GM23248 (cell line): ENCODE results near the gene OR8D2. TPM values are rescaled to one million over a fixed set of nuclear protein-coding genes. Genes with fewer than 3 reads are reported as not detected.

Experiments used
- polyA plus RNA-seq: library from polyadenylated mRNA; unstranded; fragments of >200 nt; fragmentation: Nextera tagmentation; extraction: Ambion mirVana; gene quantifications from 2 replicates; pipeline ENCODE4 v1.2.1, GENCODE V29; 2016
- total RNA-seq: library from RNA; depleted of rRNA; stranded (reverse); fragments of >200 nt; shearing (Covaris generic); gene quantifications from 2 replicates; pipeline ENCODE4 v1.2.3, GENCODE V29; 2014; rRNA removed

OR8D2 gene
- total and polyA plus RNA-seq, 2 experiments from 2014 or later = not detected

Other genes with a start within 250 kb of the OR8D2 start
- gene VWA5A, start 204.7 kb downstream of the OR8D2 start, total RNA-seq = 4.3 and 8.2 TPM in 2 replicates
- 7.4 and 7.5 TPM in 2 replicates for gene VWA5A, start 204.7 kb downstream of the OR8D2 start, polyA plus RNA-seq
- gene OR10D3, start 136.9 kb downstream of the OR8D2 start, total RNA-seq = not detected in 2 replicates
- not detected in 2 replicates for gene OR10D3, start 136.9 kb downstream of the OR8D2 start, polyA plus RNA-seq
- not detected in 2 replicates for gene OR8G1, start 79.1 kb downstream of the OR8D2 start, total RNA-seq
- not detected in 2 replicates for gene OR8G1, start 79.1 kb downstream of the OR8D2 start, polyA plus RNA-seq
- not detected in 2 replicates for gene OR8G5, start 63.8 kb downstream of the OR8D2 start, total RNA-seq
- not detected in 2 replicates for gene OR8G5, start 63.8 kb downstream of the OR8D2 start, polyA plus RNA-seq
- gene OR8D1, start 6.2 kb downstream of the OR8D2 start, total RNA-seq = not detected in 2 replicates
- not detected in 2 replicates for gene OR8D1, start 6.2 kb downstream of the OR8D2 start, polyA plus RNA-seq
- not detected in 2 replicates for gene OR8B2, start 64.3 kb upstream of the OR8D2 start, total RNA-seq
- not detected in 2 replicates for gene OR8B2, start 64.3 kb upstream of the OR8D2 start, polyA plus RNA-seq
- not detected in 2 replicates for gene OR8B3, start 78.8 kb upstream of the OR8D2 start, total RNA-seq
- not detected in 2 replicates for gene OR8B3, start 78.8 kb upstream of the OR8D2 start, polyA plus RNA-seq
- gene OR8B4, start 104.7 kb upstream of the OR8D2 start, total RNA-seq = not detected in 2 replicates
- gene OR8B4, start 104.7 kb upstream of the OR8D2 start, polyA plus RNA-seq = not detected in 2 replicates
- not detected in 2 replicates for gene OR8B8, start 125.5 kb upstream of the OR8D2 start, total RNA-seq
- not detected in 2 replicates for gene OR8B8, start 125.5 kb upstream of the OR8D2 start, polyA plus RNA-seq
- not detected in 2 replicates for gene OR8B12, start 223.5 kb upstream of the OR8D2 start, total RNA-seq
- not detected in 2 replicates for gene OR8B12, start 223.5 kb upstream of the OR8D2 start, polyA plus RNA-seq
- not detected in 2 replicates for gene OR8A1, start 249.8 kb upstream of the OR8D2 start, total RNA-seq
- gene OR8A1, start 249.8 kb upstream of the OR8D2 start, polyA plus RNA-seq = not detected in 2 replicates